Thyroid gland (tissue), 4 donors: ENCODE data around the gene FAM234A.
A peak's percentile ranks its signal among the peaks of the same experiment; 100 is the strongest.

Experiments used
- POLR2A ChIP-seq, 2 donors: fragments of 450-650 bp; IDR thresholded peaks; one replicate each; pipeline ENCODE4 v1.6.1; 2017; ENCODE audit warnings: antibody characterized with exemption in 2 of 2, mild to moderate bottlenecking in 2 of 2, moderate library complexity in 1 of 2
- TF ChIP-seq, protein P1 (sequence below), 6 experiments: fragments of 200-600 bp in 3 of 6; fragments of 450-650 bp in 3 of 6; sonication (generic) in 3 of 6; IDR thresholded peaks; one replicate each; pipeline ENCODE4 v1.5.1; 2016 to 2019; ENCODE audit warnings: antibody characterized with exemption in 6 of 6, mild to moderate bottlenecking in 2 of 6, inconsistent platforms in 1 of 6, moderate library complexity in 1 of 6

- TF ChIP-seq, protein P1, sequence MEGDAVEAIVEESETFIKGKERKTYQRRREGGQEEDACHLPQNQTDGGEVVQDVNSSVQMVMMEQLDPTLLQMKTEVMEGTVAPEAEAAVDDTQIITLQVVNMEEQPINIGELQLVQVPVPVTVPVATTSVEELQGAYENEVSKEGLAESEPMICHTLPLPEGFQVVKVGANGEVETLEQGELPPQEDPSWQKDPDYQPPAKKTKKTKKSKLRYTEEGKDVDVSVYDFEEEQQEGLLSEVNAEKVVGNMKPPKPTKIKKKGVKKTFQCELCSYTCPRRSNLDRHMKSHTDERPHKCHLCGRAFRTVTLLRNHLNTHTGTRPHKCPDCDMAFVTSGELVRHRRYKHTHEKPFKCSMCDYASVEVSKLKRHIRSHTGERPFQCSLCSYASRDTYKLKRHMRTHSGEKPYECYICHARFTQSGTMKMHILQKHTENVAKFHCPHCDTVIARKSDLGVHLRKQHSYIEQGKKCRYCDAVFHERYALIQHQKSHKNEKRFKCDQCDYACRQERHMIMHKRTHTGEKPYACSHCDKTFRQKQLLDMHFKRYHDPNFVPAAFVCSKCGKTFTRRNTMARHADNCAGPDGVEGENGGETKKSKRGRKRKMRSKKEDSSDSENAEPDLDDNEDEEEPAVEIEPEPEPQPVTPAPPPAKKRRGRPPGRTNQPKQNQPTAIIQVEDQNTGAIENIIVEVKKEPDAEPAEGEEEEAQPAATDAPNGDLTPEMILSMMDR (IDR thresholded peaks at IDR 0.05): peak in 4 of 6 experiments; percentile 25 to 45 (median 44)
- TF ChIP-seq POLR2A (IDR thresholded peaks at IDR 0.05): peak; percentile 96 to 99
Measured at GRCh38 chr16:234468-235305, at the start of gene FAM234A.
